KMS-11 (cell line): ENCODE data around the gene FUT4.
A peak's percentile ranks its signal among the peaks of the same experiment; 100 is the strongest.

Experiments
- H2AFZ ChIP-seq: fragments of 200-600 bp; sonication (generic); 2 replicates; pipeline ENCODE4 v1.6.1; 2016; ENCODE audit warnings: antibody characterized with exemption, mixed run types, low read depth
- H3K27ac ChIP-seq: fragments of 200-600 bp; sonication (generic); 2 replicates; pipeline ENCODE4 v1.6.1; 2016; ENCODE audit warnings: mild to moderate bottlenecking, mixed run types
- H3K27me3 ChIP-seq: fragments of 200-600 bp; sonication (generic); 2 replicates; pipeline ENCODE4 v1.6.1; 2017; ENCODE audit warnings: mild to moderate bottlenecking, low read depth, mixed run types, moderate library complexity; ENCODE audit not compliant: insufficient read depth
- H3K36me3 ChIP-seq: fragments of 200-600 bp; sonication (generic); 2 replicates; pipeline ENCODE4 v1.6.1; 2017; ENCODE audit warnings: mild to moderate bottlenecking, mixed run types; ENCODE audit not compliant: insufficient read depth
- H3K4me1 ChIP-seq: fragments of 200-600 bp; sonication (generic); 2 replicates; pipeline ENCODE4 v1.6.1; 2016; ENCODE audit warnings: mild to moderate bottlenecking, low read depth, mixed run types; ENCODE audit not compliant: poor library complexity, severe bottlenecking
- H3K4me2 ChIP-seq: fragments of 200-600 bp; sonication (generic); 2 replicates; pipeline ENCODE4 v1.7.0; 2016; ENCODE audit warnings: mild to moderate bottlenecking, mixed run types
- H3K4me3 ChIP-seq: fragments of 200-600 bp; sonication (generic); IDR thresholded peaks from 2 replicates; pipeline ENCODE4 v1.6.1; 2017; ENCODE audit warnings: low read depth, low read length, mixed read lengths; ENCODE audit not compliant: insufficient read depth
- H3K79me2 ChIP-seq: fragments of 200-600 bp; sonication (generic); 2 replicates; pipeline ENCODE4 v1.6.1; 2016; ENCODE audit warnings: low read depth, mixed run types; ENCODE audit not compliant: insufficient read depth
- H3K9ac ChIP-seq: fragments of 200-600 bp; sonication (generic); 2 replicates; pipeline ENCODE4 v1.6.1; 2016; ENCODE audit warnings: mild to moderate bottlenecking, mixed run types
- H4K20me1 ChIP-seq: fragments of 200-600 bp; sonication (generic); 2 replicates; pipeline ENCODE4 v1.6.1; 2016; ENCODE audit warnings: mild to moderate bottlenecking, mixed run types; ENCODE audit not compliant: insufficient read depth
- CTCF ChIP-seq: fragments of 200-600 bp; sonication (generic); conservative IDR thresholded peaks from 2 replicates; pipeline ENCODE4 v1.6.1; 2017; ENCODE audit warnings: low read depth, mild to moderate bottlenecking, antibody characterized with exemption, low read length, moderate library complexity, mixed read lengths

FUT4 gene

GRCh38 chr11:94536386-94536785, 7.3 kb upstream of the FUT4 start:
- Histone ChIP-seq H3K27me3 (no peaks in the 10 kb centered on the region), H2AFZ (no peak overlapping the region), H4K20me1 (no peaks in the 10 kb centered on the region), H3K4me1 (no peaks in the 10 kb centered on the region), H3K79me2 (no peaks in the 10 kb centered on the region), H3K9ac (no peak overlapping the region), H3K36me3 (no peaks in the 10 kb centered on the region), H3K4me3 (no peak overlapping the region), H3K4me2 (no peak overlapping the region), H3K27ac (no peak overlapping the region)
- TF ChIP-seq CTCF: no peak

- Histone ChIP-seq H4K20me1 (no peaks in the 10 kb centered on the region), H3K4me1 (no peaks in the 10 kb centered on the region), H2AFZ (no peak overlapping the region), H3K9ac (no peak overlapping the region), H3K27ac (no peak overlapping the region), H3K79me2 (no peaks in the 10 kb centered on the region), H3K4me2 (no peak overlapping the region), H3K4me3 (no peak overlapping the region), H3K27me3 (no peaks in the 10 kb centered on the region), H3K36me3 (no peaks in the 10 kb centered on the region)
- TF ChIP-seq CTCF: no peak
Measured at GRCh38 chr11:94537031-94537600, 6.6 kb upstream of the FUT4 start.

GRCh38 chr11:94539420-94539819, 4.3 kb upstream of the FUT4 start:
- no peaks in the 10 kb centered on the region for H3K79me2 ChIP-seq
- H2AFZ ChIP-seq: no peak overlapping the region
- no peak for TF ChIP-seq CTCF
- no peak overlapping the region for H3K4me2 ChIP-seq
- H3K4me3 ChIP-seq: no peak overlapping the region
- no peaks in the 10 kb centered on the region for H3K36me3 ChIP-seq
- no peaks in the 10 kb centered on the region for H3K27me3 ChIP-seq
- H3K4me1 ChIP-seq: peaks cover 7% of the 10 kb centered on the region
- H4K20me1 ChIP-seq: no peaks in the 10 kb centered on the region
- no peak overlapping the region for H3K9ac ChIP-seq
- no peak overlapping the region for H3K27ac ChIP-seq

DNA sequence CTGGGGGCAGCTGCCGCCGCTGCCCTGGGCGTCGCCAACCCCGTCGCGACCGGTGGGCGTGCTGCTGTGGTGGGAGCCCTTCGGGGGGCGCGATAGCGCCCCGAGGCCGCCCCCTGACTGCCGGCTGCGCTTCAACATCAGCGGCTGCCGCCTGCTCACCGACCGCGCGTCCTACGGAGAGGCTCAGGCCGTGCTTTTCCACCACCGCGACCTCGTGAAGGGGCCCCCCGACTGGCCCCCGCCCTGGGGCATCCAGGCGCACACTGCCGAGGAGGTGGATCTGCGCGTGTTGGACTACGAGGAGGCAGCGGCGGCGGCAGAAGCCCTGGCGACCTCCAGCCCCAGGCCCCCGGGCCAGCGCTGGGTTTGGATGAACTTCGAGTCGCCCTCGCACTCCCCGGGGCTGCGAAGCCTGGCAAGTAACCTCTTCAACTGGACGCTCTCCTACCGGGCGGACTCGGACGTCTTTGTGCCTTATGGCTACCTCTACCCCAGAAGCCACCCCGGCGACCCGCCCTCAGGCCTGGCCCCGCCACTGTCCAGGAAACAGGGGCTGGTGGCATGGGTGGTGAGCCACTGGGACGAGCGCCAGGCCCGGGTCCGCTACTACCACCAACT, 1.0 kb downstream of the FUT4 start:
- Histone ChIP-seq H3K79me2 (no peaks in the 10 kb centered on the region), H2AFZ (peak overlapping the region; percentile 79), H3K27me3 (no peaks in the 10 kb centered on the region), H3K9ac (peak overlapping the region; percentile 90; the same call in 1 of the 2 replicates), H3K36me3 (no peaks in the 10 kb centered on the region), H4K20me1 (no peaks in the 10 kb centered on the region), H3K4me2 (0 out of 2 replicates have a peak overlapping the region, but pooled peaks have one; percentile 78), H3K4me1 (peaks cover 7% of the 10 kb centered on the region), H3K27ac (no peak overlapping the region; the same call in 1 of the 2 replicates), H3K4me3 (no peak overlapping the region)
- TF ChIP-seq CTCF: no peak
